ENCODE results near the gene ZFAND4.

GRCh38 chr10:45585131-45585530 is 87.4 kb downstream of the ZFAND4 start:
- no peak for TF ChIP-seq EZH2phosphoT487 (IDR thresholded peaks at IDR 0.05; ENCODE audit: unreplicated experiment)
- TF ChIP-seq EZH2 (IDR thresholded peaks at IDR 0.05; ENCODE audit: low read depth, unreplicated experiment) = no peak
- TF ChIP-seq CTCF (conservative IDR thresholded peaks at IDR 0.05; ENCODE audit: low read depth in 2 of 2) = no peak
- TF ChIP-seq CREB1 (CRISPR knock-in tag; IDR thresholded peaks at IDR 0.05; ENCODE audit: low read depth) = no peak
- no peak for TF ChIP-seq REST (IDR thresholded peaks at IDR 0.05; ENCODE audit: unreplicated experiment)
- no peak for TF ChIP-seq ZNF462 (CRISPR knock-in tag; IDR thresholded peaks at IDR 0.05)
- no peak for TF ChIP-seq JUNB (IDR thresholded peaks at IDR 0.05; ENCODE audit: unreplicated experiment)
- no peak for TF ChIP-seq POLR2AphosphoS5 (IDR thresholded peaks at IDR 0.05; ENCODE audit: low read depth)
